GM19372 (cell line): ENCODE measurements around the gene PBX3.

Experiments used
- ATAC-seq: cut with Tn5 transposase; IDR thresholded peaks from one replicate; pipeline ENCODE4 v1.9.1; 2021; ENCODE audit warnings: mild to moderate bottlenecking, low read depth, moderate library complexity; ENCODE audit not compliant: unreplicated experiment

Gene PBX3

DNA sequence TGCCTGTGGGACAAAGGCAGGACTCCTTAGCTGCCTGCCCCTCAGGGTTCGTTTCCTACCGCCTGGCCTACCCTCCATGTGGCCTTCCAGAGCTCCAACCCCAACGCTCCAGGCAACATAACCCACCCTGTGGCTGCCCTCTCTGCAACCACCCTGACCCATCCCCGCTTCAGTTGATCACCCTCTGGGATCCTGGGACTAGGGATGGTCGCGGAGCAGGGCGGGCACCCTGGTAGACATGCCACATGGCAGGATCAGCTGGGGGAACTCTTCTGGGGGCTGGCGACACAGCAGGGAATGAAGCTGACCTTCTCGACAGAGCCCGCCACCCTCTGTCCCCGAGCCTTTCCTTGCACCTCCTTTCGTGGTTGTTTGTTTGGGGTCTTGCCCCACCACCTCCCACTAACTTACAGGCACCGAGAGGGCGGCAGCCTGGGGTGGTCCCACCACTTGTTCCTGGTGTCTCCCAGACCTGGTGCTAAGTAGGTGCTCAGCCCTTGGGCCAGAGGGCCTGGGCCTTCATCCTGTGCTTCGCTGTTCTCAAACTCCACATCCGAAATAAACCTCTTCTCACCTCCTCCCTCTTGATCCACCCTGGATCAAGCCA, 243.1 kb downstream of the PBX3 start:
- no peak for ATAC-seq

DNA sequence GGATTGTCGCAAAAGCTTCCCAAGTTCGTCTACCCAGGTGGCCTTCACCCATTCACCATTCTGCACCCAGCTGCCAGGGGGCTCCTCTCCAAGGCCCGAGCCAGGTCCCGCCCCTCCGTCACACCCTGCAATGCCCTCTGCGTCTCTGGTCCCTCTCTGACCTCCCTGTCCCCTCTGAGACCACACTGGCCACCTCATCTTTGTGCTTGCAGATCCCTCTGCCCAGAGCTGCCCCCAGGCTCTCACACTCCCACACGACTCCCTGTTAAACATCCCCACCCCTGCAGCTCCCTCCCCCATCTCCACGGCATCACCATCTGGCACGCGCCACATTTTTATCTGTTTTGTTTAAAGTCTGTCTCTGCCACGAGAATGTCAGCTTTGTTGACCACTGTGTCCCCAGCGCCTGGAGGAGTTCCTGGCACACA, 243.6 kb downstream of the PBX3 start:
- no peak for ATAC-seq

DNA sequence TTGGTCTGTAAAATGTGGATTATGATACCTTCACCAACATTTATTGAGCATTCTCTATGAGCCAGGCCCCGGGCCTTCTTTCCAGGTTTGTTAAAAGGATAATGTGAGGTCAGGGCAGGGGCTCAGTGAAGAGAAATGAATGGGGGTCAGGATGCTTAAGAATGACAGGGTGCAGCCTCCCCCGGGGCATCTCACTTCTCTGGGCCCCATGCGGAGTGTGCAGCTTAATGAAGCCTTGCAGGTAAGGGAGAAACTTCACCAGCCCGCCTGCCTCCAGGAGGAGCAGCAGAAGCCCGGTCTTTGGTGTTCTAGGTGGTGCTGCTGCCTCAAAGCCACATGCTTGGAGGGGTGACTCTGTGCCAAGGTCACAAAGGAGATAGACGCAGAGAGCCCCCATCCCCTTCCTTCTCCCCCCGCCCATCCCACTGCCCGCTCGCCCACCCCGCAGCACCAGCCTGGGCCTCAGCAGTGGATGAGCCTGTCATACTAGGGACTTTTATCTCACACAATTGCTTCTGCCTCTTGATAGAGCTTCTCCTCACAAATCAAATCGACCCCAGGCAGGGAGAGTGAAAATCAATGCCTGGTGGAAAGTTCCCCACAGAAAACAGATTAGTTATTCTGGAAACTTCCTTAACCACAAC, 244.8 kb downstream of the PBX3 start:
- ATAC-seq: no peak

DNA sequence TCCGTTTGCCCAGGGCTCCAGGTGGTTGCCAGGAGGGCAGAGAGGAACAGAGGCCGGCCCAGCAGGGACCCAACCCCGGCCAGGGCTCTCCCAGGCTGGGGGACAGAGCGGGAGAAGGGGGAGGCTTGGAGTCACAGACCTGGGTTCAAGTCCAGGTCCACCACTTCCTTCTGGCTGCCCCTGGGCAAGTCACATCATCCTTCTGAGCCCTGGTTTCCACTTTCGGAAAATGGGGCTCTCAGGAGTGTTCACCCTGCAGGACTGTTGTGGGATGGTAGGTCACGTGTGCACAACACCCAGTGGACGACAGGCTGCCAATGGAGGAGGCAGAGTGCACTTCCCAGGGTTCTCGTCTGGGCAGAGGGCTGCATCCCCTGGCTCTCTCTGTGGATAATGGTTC, 245.4 kb downstream of the PBX3 start:
- no peak for ATAC-seq

DNA sequence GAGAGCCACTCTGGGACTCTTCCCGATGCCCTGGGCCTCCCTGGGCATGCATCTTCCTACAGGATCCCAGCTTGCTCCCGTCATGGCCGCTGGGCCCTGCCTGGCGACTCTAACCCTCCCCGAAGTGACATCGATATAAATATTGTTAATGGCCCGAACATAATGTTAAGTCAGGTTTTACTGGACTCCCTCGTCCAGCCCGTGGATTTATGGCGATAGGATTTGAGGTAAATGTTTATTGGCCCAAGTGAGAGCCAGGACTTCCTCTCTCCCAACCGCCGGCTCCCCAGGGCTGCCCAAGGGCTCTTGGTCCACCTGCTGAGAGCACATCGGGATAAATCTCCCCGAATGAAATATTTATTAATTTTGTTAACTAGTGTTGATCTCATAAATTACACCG, 246.3 kb downstream of the PBX3 start:
- ATAC-seq: no peak

DNA sequence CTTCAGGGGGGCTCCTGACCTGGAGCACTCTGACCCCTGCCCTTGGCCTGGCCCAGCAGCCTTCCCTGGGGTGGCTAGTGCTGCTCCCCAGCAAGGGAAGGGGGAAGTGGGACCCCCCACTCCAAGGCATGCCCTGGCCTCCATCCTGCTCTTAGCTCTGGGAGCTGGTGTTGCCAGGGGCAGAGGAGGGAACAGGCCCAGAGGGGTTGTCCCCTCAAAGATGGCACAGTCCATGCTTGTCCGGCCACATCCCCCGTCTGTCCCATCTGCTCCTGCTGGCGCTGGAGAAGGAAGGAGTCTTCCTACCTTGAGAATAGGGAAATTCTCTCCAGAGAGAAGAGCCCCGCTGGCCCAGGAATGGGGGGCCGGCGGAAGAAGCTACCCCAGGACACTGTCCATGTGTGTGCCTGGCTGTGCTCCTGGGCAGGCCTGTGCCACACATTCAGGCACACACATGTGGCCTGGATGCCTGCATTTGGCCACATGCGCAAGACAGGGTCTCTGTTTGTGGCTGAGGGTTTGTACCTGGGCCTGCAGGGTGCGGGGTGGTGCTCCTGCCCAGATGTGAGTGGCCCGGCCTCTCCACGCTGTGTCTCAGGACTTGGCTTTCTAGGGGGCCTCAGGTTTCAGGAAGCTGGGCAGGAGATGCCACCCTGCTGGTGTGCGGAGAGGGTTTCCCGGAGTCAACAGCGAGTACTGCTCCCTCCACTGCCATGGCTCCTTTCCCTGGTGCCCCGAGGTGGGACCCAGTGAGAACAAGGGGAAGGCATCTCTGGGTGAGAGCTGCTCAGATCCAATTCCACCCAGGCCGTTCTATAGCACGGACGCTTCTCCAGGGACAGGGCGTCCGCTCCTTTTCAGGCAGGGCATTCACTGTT, 247.1 kb downstream of the PBX3 start:
- ATAC-seq: no peak

DNA sequence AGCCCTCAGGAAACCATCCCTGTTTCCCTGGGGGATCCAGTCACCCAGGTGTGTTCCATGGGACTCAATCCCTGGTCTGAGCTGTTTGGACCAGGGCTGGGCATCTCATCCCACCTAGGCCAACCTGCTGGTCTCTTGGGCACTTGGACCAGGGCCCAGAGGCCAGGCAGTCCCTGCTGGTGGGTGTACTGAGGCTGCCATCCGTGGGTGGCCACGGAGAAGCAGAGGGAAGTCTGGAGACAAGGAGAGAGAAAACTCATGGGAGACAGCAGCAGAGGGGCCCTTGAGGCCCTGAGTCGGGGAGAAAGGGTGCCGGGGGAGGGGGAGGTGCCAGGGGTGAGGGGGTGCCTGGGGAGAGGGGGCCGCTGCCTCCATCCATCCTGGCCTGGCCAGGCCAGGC, 247.8 kb downstream of the PBX3 start:
- no peak for ATAC-seq

DNA sequence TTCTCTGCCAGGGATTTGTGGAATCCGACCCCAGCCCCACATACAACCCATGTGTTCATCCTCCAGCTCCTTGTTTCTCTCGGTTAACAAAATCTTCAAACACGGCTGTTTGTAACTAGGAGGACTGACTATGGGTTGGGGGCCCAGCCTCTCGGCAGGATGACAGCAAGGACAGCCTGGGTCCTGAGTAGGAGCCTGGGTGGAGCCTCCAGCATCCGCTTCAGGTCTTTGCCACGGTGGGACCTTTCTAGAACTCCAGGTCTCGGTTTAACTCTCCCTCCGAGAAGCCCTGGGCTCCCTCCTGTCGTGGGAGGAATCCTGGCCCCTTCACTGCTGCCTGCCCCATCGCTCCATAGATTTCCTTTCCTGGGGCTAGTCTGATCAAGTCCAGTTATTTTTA, 248.5 kb downstream of the PBX3 start:
- ATAC-seq: no peak

DNA sequence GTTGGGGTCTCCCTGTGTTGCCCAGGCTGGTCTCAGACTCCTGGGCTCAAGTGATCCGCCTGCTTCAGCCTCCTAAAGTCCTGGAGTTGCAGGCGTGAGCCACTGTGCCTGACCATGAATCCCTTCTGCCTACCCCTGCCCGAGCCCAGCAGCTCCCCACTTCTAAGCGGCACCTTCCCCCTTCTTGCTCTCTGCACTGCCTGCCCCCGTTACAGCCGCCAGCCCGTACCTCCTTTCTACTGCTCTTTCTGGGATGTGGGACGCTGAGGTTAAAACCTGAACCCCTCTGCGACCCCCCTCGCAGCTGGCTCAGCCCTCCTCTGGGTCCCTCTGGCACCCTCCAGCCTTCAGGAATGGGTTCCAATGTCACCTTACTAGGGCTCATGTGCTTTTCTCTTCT, 249.6 kb downstream of the PBX3 start:
- ATAC-seq: no peak

DNA sequence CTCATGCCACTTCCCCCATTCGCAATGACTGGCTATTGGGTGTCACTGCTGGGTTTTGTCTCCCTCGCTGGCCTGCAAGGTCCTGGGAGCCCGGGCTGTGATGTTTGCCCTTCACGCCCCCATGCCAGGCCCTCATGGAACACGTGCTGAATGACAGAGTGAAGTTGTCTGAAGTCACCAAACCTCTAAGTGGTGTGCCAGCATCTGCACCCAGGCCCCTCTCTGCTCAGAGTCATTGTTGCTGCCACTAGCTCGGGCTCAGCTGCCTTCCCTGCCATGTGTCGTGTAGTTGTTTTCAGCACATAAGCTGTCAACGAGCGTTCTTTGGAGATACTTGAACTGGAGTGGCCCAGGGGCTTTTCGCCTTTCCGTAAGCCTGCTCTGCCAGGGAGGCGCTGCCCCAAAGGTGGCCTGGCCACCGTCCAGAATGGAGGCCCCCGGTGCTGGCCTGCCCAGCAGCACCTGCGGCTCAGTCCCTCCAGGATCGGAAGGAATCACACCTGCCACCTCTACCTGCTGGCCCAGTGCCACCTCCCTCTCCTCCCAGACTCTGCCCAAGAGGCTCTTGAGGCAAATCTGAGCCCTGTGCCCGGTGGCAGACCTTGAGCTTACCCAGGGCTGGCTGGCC, 250.1 kb downstream of the PBX3 start:
- no peak for ATAC-seq

DNA sequence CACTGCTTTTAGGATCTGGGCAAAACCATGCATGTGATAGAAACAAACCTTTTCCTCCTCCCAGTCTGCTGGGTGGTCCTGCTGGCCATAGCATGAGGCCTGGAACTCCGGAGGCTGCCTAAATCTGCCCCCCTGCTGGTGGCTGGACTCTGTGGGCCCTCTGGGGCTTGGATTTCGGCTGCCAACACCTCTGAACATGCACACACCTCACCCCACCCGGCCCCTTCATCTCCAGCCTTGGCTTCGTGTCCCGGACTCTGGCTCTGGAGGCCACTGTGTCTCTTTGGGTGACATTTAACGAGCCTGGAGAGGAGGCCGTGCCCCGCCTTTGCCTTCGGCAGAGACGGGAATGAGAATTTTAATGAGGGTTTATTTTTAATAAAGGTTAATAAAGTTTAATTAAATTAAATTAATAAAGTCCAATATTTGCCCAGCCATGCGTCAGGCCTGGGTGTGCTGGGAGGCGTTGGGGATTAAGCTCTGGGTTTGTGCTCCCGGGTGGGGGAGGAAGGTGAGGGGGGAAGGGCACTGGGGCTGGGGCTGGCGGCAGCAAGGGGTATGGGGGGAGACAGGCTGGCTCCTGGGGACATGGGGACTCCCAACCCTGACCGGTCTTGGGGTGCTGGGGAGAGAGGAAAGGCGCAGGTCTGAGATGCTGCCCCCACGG, 251.8 kb downstream of the PBX3 start:
- ATAC-seq: no peak

DNA sequence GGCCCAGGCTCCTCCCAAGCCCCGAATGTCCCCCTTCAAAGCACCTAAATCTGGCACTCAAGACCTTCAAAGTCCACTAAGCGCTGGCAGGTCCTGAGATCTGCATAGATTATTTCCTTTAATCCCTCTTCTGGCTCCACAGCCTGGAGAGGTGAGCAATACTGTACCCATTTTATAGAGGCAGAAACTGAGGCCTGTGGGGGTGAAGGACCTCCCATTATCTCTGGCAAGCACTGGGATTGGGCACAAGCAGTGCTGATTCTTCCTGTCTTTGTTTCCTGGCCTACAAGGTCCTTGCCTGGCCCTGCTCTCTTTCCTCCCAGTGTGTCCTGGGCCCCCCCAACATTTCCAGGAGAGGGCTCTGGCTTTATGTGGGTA, 252.3 kb downstream of the PBX3 start:
- ATAC-seq: no peak

DNA sequence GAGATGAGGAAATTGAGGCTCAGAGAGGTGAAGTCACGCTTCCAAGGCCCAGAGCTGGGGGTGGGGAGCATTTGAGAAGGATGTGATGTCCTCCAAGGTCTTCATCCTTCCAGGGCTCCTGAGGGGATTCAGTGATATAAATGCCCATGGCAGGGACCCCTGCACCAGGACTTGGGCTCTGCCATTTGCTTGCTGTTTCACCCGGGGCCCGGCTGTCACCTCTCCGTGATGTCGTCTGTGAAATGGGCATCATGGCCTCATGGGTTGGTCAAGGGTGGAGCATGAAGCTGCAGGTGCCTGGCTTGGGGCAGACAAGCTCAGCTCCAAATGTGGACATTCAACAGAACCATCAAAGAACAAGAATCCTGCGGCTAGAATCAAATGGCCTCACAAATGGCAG, 253.1 kb downstream of the PBX3 start:
- ATAC-seq: no peak

DNA sequence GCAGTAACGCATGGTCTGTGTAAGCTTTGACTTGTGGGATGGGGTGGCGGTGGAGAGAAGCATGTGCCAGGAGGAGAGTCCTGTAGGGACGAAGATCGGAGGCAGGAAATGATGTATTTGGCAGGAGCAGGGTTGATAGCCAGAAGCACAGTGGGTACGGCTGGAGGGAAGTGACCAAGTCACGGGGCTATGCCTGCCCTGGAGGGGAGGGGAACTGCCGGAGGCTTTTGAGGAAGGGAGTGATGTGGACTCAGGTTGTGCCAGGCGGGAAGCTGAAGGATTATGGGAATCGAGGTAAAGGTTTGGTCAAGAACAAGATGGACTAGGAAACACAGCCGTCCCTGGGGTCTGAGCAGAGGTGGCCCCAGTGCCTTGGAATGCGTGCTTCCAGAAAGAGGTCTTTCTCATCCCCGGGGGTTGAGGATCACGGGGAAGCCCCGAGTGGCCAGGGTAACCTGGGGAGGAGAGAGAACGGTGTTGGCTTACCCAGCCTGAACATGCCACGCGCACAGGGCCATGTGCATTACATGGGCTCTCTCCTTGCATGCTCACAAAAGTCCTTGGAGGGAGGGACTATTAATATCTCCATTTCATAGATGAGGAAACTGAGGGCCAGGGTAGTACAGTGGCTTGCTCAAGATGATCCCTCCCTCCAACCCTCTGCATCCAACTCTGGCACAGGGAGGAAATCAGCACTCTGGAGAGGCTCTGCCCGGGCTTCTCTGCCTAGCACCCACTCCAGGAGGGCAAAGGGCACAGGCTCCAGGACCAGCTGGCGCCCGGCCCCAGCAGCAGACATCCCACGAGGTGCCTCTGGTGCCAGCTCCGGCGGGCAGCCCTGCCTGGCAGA, 253.8 kb downstream of the PBX3 start:
- no peak for ATAC-seq

DNA sequence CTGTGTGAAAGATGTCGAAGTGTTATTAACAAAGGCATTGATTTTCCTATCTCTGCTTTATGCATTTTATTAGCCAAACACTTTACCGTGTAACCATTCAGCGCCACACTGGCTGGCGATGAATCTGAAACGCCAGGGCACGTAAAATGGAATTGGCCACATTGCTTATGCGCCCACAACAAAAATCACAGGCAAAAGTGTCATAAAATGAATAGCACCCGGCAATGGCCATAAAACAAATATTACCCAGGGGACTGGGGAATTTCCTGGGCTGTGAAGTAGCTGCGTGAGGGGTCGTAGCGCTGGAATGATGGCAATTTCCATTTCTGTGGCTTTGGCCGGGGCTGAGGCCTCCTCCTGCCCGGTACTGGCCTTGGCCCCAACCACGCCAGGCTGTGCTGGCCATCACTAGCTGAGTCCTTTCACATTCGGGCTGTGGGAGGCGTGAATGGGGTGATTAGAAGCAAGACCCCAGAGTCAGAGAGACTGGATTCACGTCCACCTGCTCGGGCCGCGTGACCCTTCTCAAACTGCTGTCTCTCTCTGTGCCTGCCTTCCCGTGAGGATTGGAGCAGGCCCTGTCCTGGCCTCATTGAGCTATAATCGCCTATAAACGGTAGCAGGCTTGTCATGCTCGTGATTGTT, 254.5 kb downstream of the PBX3 start:
- no peak for ATAC-seq

DNA sequence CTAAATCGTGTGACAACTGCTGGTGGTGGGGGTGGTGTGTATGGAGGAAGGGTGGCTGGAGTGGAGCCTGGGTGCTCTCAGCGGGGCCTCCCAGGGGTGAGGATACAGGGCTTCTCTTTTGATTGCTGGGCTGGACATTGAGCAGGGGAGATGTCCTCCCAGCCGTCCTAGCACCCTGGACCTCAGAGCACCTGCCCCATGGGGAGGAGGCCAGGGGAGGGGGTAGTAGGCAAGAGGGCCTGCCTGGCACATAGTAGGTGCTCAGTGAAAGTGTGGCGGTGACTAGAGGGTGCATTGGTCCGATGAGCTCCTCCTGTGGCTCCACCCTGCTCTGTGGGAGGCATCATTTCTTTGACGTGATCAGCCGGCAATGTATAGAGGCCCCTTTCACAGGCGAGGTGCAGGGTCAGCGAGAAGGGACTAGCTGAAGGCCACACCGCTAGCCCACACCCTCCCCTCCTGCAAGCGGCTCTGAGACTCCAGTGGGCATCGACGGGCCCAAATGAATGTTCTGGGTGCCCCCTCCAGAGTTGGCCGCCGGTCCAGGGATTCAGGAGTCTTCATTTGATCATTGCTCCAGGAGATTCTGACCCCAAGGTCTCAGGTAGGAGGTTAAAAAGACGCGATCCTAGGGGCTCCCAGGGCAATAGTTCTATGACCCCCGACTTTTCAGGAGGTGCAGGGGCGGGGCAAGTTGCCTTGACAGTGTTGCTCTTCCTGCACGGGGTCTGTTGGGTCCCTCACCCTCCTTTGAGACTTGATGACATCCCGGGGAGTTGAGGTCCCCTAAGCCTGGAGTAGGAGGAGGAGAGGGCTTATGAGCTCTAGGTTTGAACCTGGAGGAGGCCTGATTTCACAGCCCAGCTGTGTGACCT, 255.5 kb downstream of the PBX3 start:
- ATAC-seq: no peak

DNA sequence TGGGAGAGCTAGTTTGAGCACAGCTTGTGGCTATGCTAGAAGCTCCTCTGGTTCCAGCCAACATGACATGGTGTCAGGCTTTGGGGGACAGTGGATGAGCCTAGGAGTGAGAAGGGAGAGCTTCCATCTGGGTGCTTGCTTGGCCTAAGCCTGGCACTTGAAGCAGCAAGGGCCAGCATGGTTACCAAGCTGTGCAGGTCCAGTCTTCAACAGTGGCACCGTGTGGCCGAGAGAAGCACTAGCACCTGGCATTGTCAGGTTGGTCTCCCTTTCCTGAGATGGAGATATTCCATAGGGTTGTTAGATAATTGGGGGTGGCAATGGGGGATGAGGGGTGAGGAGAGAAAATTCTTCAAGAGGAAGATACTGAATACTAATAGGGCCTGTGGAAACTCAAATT, 261.9 kb downstream of the PBX3 start:
- no peak for ATAC-seq

DNA sequence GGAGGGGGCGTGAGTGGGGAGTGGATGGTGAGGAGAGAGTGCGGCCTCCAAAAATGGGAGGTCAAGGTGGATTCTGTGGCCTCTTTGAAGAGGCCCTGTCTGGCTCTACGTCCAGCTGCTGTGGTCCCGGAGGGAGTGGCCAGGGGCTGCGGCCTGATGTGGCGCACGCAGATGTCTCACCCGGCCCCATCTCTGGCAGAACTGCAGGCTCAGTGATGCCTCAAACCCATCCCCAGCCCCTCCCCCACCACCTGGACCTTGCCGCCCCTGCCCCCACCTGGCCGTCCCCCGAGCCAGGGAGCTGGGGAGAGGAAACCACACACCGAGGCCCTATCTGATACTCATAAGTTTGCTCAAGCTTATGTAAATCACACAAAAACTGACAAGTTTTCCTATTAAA, 267.6 kb downstream of the PBX3 start:
- ATAC-seq: no peak
